GM12891 (cell line): Measurements from ENCODE around the gene ZNF148.

ENCODE experiments used
- POLR2A ChIP-seq: IDR thresholded peaks from 2 replicates; pipeline ENCODE4 v1.6.1; 2011; ENCODE audit warnings: low read depth, low read length, control low read depth
- POU2F2 ChIP-seq: IDR thresholded peaks from 2 replicates; pipeline ENCODE4 v1.6.1; 2011; ENCODE audit warnings: low read depth, mild to moderate bottlenecking, control low read depth, low read length, moderate library complexity
- SPI1 ChIP-seq: IDR thresholded peaks from 2 replicates; pipeline ENCODE4 v1.6.1; 2011; ENCODE audit warnings: low read depth, low read length, control low read depth

GRCh38 chr3:125340121-125340520, 35.0 kb downstream of the ZNF148 start:
- TF ChIP-seq POU2F2 (no peak), POLR2A (no peak), SPI1 (no peak)
